Heart left ventricle (tissue), 16 donors: Measurements from ENCODE around the gene THBD. TPM values are rescaled to one million over a fixed set of nuclear protein-coding genes. Genes with fewer than 3 reads are reported as not detected.
A peak's percentile ranks its signal among the peaks of the same experiment; 100 is the strongest.

Experiments
- ATAC-seq, 4 donors: fragments of 200-7000 bp; cut with Tn5 transposase; one replicate each; pipeline ENCODE4 v1.9.1; 2020 to 2022; ENCODE audit warnings: moderate library complexity in 4 of 4, mild to moderate bottlenecking in 3 of 4, moderate number of reproducible peaks in 1 of 4
- DNase-seq, 5 donors: peaks; one replicate each; pipeline ENCODE4 v3.0.0-alpha.2; 2020
- H3K27ac ChIP-seq, 12 donors: fragments of 200-600 bp; sonication (generic) in 4 of 12; one replicate each; pipeline versions ENCODE4 v1.5.0 to v1.8.0; 2016 to 2022; ENCODE audit warnings: mild to moderate bottlenecking in 2 of 12
- H3K27me3 ChIP-seq, 9 donors: fragments of 200-600 bp; sonication (generic) in 2 of 9; one replicate each; pipeline versions ENCODE4 v1.5.1 to v1.8.0; 2016 to 2022; ENCODE audit warnings: mild to moderate bottlenecking in 3 of 9
- H3K36me3 ChIP-seq, 9 donors: fragments of 200-600 bp; sonication (generic) in 2 of 9; one replicate each; pipeline versions ENCODE4 v1.5.0 to v1.8.0; 2018 to 2022; ENCODE audit warnings: mild to moderate bottlenecking in 2 of 9
- H3K4me1 ChIP-seq, 12 donors: fragments of 200-600 bp; sonication (generic) in 4 of 12; one replicate each; pipeline versions ENCODE4 v1.5.0 to v1.8.0; 2016 to 2022; ENCODE audit warnings: mild to moderate bottlenecking in 3 of 12
- H3K4me3 ChIP-seq, 12 donors: fragments of 200-600 bp; sonication (generic) in 4 of 12; one replicate each; pipeline versions ENCODE4 v1.5.0 to v1.8.0; 2017 to 2022; ENCODE audit warnings: mild to moderate bottlenecking in 9 of 12, moderate library complexity in 4 of 12
- H3K9me3 ChIP-seq, 12 donors: fragments of 200-600 bp; sonication (generic) in 4 of 12; one replicate each; pipeline versions ENCODE4 v1.5.0 to v1.8.0; 2016 to 2022; ENCODE audit warnings: mild to moderate bottlenecking in 1 of 12
- POLR2A ChIP-seq, 2 donors: fragments of 450-650 bp; IDR thresholded peaks; one replicate each; pipeline ENCODE4 v1.6.1; 2017; ENCODE audit warnings: antibody characterized with exemption in 2 of 2, mild to moderate bottlenecking in 2 of 2, moderate library complexity in 2 of 2
- WGBS, 4 donors: extraction: QIAGEN DNeasy Blood & Tissue Kit in 2 of 4; methylation state at CpG; one replicate each; pipeline versions ENCODE4 v1.1.5 to v1.1.7; 2013 to 2018; 5-methylcytosine and 5-hydroxymethylcytosine counted together
- intact Hi-C, 10 donors: fragments of 100-400 bp; cut with DNase I; formaldehyde crosslinking; loops; one replicate each; pipeline versions ENCODE4 v1.11.1 to v1.14.2; 2022
- polyA plus RNA-seq, 2 donors: library from polyadenylated mRNA; stranded (reverse); fragments of 200-250 nt; gene quantifications; one replicate each; pipeline ENCODE4 v1.2.3, GENCODE V29; 2013
- total RNA-seq, 9 donors: library from RNA; depleted of rRNA in 2 of 9; stranded (reverse); fragments of >200 nt in 2 of 9; fragmentation: NEBNext Ultra II Directional in 3 of 9; extraction: Animal tissue kit (Norgen Biotek cat#: 25700) in 3 of 9; gene quantifications; one replicate each; pipeline versions ENCODE4 v1.1.0 to v1.2.4, GENCODE V29; 2016 to 2023
- TF ChIP-seq, protein P1 (sequence below), 12 donors: fragments of 200-600 bp; sonication (generic) in 4 of 12; IDR thresholded peaks; one replicate each; pipeline versions ENCODE4 v1.5.0 to v1.8.0; 2018 to 2022; ENCODE audit warnings: antibody characterized with exemption in 12 of 12, mild to moderate bottlenecking in 5 of 12
- donor health status: ischemic (EF 13 %, LVEDD 7.1; RV severe dilation, severe dysfunction).
- donor health status: healthy with polysubstance abuse.
- donor health status: DM: no; HTN: yes; CAD: no.
- donor health status: DM: no; HTN: no; CAD: no.
- donor health status: ischemic (EF 25% LVEDD 6.9; RV normal size, moderate dysfunction).
- donor health status: ischemic (EF 25% LVEDD 5.7; RV mildly dilated, moderate dysfunction).
- donor health status: healthy.
- donor health status: DM: yes; HTN: yes; CAD: no.
- donor health status: ischemic (EF 35%, LVEDD 5.7; RV mildly dilated, moderate dysfunction).
- donor health status: nonischemic (EF 11% LVEDD 7.7; RV severe dilation, severe dysfunction).
- donor health status: DM: yes; HTN: yes; CAD: no.
- donor health status: PGD.
- donor health status: ischemic (EF 29% LVEDD 5.4; RV normal size, mild dysfunction).
- donor health status: nonischemic (EF 23%, LVEDD 6.1; RV moderate dilation, normal function).

Gene THBD
- total and polyA plus RNA-seq, 11 donors: 8.2 to 70.9 (median 19.9) TPM

DNA sequence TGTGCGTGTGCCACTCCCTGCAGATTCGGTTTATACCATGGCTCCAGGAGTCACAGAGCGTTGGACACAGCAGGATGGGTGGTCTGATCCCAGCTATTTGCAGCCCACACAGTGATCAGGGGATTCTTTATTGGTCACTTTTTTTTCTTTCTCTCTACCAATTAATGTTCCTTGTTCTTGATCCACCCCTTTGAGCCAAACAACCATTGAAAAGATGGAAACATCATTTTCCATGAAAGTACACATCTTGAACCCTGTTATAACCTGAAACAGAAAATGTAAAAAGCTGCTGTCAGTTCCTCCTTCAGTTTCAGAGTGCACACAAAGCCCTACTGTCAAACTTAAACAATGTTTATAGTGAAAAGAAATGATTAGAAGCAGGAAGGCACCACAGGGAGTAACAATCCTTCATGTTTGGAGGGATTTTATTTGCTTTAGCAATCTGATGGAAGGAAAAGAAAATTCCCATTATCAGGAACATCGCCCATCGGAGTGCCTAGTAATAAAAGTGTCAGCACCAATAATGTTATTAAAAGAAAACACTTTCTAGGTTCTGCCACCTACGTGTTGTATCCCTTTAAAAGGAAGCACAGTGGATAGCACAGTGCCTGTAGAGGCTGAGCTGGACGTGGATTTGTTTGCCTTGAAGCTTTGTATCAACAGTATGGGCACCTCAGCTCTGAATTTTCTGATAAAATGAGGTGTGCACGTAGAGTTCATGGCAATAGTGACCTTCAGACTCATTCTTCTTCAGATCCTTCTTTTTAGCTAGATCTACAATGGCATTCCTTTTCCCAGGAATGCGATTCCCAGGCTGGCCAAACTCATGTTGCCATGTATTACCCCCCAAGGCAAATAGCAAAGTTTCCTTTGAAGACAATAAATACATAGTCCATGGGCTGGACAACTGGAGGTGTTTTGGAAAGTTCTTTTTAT lies 16.1 kb upstream of the THBD start:
- ATAC-seq: no peak
- 84 to 90% (median 87%) methylated on average over 9 of the region's 9 CpGs for WGBS, 4 donors

DNA sequence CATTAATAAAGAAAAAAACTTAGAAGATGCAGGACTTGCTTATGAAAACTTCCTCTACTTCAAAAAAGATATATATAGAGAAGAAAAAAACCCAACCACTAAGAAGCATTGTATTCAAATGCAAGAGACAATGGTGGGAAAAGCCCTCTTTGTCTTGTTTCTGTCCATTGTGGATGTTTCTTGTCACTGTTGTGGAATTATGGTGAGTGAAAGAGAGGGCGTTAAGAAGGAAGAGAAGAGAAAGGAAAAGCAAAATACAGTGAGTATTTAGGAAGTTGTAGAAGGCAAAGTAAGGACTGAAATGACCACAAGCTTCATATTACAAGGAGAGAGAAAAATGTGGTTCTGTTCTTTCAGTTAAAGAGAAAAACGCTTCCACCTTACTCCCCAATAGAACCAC lies 14.1 kb upstream of the THBD start:
- H3K4me3 ChIP-seq: no peak overlapping the region
- no peaks in the 10 kb centered on the region for H3K36me3 ChIP-seq
- H3K4me1 ChIP-seq: peaks cover 10 to 51% (median 36%) of the 10 kb centered on the region in 12 donors
- no peak for DNase-seq
- H3K9me3 ChIP-seq: no peaks in the 10 kb centered on the region
- no peak for TF ChIP-seq POLR2A (IDR thresholded peaks at IDR 0.05)
- TF ChIP-seq, protein P1, sequence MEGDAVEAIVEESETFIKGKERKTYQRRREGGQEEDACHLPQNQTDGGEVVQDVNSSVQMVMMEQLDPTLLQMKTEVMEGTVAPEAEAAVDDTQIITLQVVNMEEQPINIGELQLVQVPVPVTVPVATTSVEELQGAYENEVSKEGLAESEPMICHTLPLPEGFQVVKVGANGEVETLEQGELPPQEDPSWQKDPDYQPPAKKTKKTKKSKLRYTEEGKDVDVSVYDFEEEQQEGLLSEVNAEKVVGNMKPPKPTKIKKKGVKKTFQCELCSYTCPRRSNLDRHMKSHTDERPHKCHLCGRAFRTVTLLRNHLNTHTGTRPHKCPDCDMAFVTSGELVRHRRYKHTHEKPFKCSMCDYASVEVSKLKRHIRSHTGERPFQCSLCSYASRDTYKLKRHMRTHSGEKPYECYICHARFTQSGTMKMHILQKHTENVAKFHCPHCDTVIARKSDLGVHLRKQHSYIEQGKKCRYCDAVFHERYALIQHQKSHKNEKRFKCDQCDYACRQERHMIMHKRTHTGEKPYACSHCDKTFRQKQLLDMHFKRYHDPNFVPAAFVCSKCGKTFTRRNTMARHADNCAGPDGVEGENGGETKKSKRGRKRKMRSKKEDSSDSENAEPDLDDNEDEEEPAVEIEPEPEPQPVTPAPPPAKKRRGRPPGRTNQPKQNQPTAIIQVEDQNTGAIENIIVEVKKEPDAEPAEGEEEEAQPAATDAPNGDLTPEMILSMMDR (IDR thresholded peaks at IDR 0.05): no peak
- ATAC-seq: no peak
- intact Hi-C loops: no loop called here
- WGBS, 4 donors: 55 to 66% (median 60%) methylated on average over 2 of the region's 2 CpGs
- H3K27ac ChIP-seq: peak overlapping the region in 3 of 12 donors; percentile 8 to 44 (median 25)
- no peaks in the 10 kb centered on the region for H3K27me3 ChIP-seq

More for the DNA sequence above, 16.1 kb upstream of the THBD start:
- no peak overlapping the region for H3K27ac ChIP-seq
- H3K36me3 ChIP-seq: no peaks in the 10 kb centered on the region
- no peak for DNase-seq
- TF ChIP-seq, protein P1 (IDR thresholded peaks at IDR 0.05): no peak
- TF ChIP-seq POLR2A (IDR thresholded peaks at IDR 0.05): no peak
- no peak overlapping the region for H3K4me3 ChIP-seq
- H3K27me3 ChIP-seq: no peaks in the 10 kb centered on the region
- no peaks in the 10 kb centered on the region for H3K9me3 ChIP-seq
- peaks cover 10 to 38% (median 29%) of the 10 kb centered on the region in 12 donors for H3K4me1 ChIP-seq
- intact Hi-C loops: no loop called here

DNA sequence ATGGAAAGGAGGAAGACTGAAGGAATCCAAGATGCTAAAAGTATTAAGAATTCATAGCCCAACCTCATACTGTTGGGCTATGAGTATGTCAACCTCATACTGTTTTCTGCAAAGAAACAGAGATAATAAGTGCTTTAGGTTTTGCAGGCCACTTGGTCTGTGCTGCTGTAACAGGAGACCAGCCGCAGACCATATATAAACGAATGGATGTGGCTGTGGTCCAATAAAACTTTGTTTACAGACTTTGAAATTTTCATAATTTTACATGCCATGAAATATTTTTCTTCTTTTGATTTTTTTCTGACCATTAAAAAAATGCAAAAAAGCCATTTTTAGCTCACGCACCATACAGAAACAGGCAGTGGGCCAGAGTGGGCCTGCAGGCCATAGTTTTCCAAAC lies 13.7 kb upstream of the THBD start:
- intact Hi-C loops: no loop called here
- Histone ChIP-seq H3K4me3 (no peak overlapping the region), H3K27ac (peak overlapping the region in 1 of 12 donors; percentile 44), H3K27me3 (no peaks in the 10 kb centered on the region), H3K9me3 (no peaks in the 10 kb centered on the region), H3K4me1 (peaks cover 10 to 51% (median 36%) of the 10 kb centered on the region in 12 donors), H3K36me3 (no peaks in the 10 kb centered on the region)
- DNase-seq: no peak
- WGBS, 4 donors: 79 to 86% (median 83%) methylated on average over 3 of the region's 3 CpGs
- ATAC-seq: no peak
- TF ChIP-seq, protein P1 (IDR thresholded peaks at IDR 0.05): no peak
- TF ChIP-seq POLR2A (IDR thresholded peaks at IDR 0.05): no peak

DNA sequence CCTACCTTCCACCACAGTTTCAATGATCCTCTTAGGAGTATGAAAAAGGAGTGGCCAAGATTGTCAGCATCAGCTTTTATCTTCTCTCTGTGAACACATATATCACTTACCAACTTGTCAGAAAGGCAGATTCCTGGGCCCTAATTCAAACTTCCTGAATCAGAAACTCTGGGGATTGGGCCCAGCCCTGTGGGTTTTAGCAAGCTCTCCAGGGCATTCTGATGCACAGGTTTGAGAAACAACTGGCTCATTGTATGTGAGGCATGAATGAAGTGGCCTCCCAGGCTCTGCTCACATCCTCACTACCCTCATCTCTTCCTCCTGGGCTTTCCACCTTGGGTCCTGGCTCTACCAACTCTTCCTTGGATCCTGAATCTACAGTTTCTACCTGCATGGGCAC lies 13.2 kb upstream of the THBD start:
- peaks cover 10 to 51% (median 36%) of the 10 kb centered on the region in 12 donors for H3K4me1 ChIP-seq
- no peaks in the 10 kb centered on the region for H3K9me3 ChIP-seq
- no peak for ATAC-seq
- H3K4me3 ChIP-seq: no peak overlapping the region
- no peak for TF ChIP-seq POLR2A (IDR thresholded peaks at IDR 0.05)
- TF ChIP-seq, protein P1 (IDR thresholded peaks at IDR 0.05): no peak
- intact Hi-C loops: no loop called here
- H3K27ac ChIP-seq: peak overlapping the region in 8 of 12 donors; percentile 4 to 72 (median 53)
- no peak for DNase-seq
- no peaks in the 10 kb centered on the region for H3K27me3 ChIP-seq
- no peaks in the 10 kb centered on the region for H3K36me3 ChIP-seq
